H1 (cell line): Measurements from ENCODE around the gene SSBP3. TPM values are rescaled to one million over a fixed set of nuclear protein-coding genes. Genes with fewer than 3 reads are reported as not detected.

ENCODE experiments used
- CTCF ChIA-PET: fragments of 300-600 bp; sonication (Branson Sonifier 250); formaldehyde crosslinking; loops from one replicate; lab custom pipeline; 2021; ENCODE audit not compliant: partially characterized antibody; lab: Charles Lee
- POLR2A ChIA-PET: fragments of 300-600 bp; sonication (Branson Sonifier 250); formaldehyde crosslinking; loops from one replicate; lab custom pipeline; 2021; ENCODE audit warnings: inconsistent platforms; ENCODE audit not compliant: partially characterized antibody; lab: Charles Lee
- DNase-seq, 2 experiments: peaks; one replicate each; pipeline versions ENCODE4 v3.0.0 to v3.0.0-alpha.2; 2010 to 2022; ENCODE audit warnings: low spot score in 2 of 2, low read depth in 1 of 2, mixed read lengths in 1 of 2
- FAIRE-seq: peaks from 2 replicates; lab custom pipeline; 2011; peaks lifted over from hg19 to GRCh38; lab: Jason Lieb, UNC
- H2AFZ ChIP-seq: 2 replicates; pipeline ENCODE4 v1.8.1; 2012; ENCODE audit warnings: low read length, inconsistent platforms
- H2AK5ac ChIP-seq: 2 replicates; pipeline ENCODE4 v1.6.1; 2013; ENCODE audit warnings: low read depth, low read length
- H2BK120ac ChIP-seq: replicated peaks from 2 replicates; pipeline ENCODE3; 2013; ENCODE audit warnings: low read depth, low read length, inconsistent platforms
- H2BK12ac ChIP-seq: 2 replicates; pipeline ENCODE4 v1.6.1; 2013; ENCODE audit warnings: low read depth, low read length
- H2BK15ac ChIP-seq: 2 replicates; pipeline ENCODE4 v1.6.1; 2013; ENCODE audit warnings: low read length
- H2BK20ac ChIP-seq: 2 replicates; pipeline ENCODE4 v1.6.1; 2013; ENCODE audit warnings: low read length
- H2BK5ac ChIP-seq: 2 replicates; pipeline ENCODE4 v1.6.1; 2013; ENCODE audit warnings: low read depth, low read length
- H3K14ac ChIP-seq: 2 replicates; pipeline ENCODE4 v1.6.1; 2013; ENCODE audit warnings: inconsistent platforms; ENCODE audit not compliant: insufficient read length
- H3K18ac ChIP-seq: 2 replicates; pipeline ENCODE4 v1.6.1; 2013; ENCODE audit warnings: low read length; ENCODE audit errors: extremely low read depth
- H3K23ac ChIP-seq: 2 replicates; pipeline ENCODE4 v1.6.1; 2013; ENCODE audit warnings: inconsistent platforms; ENCODE audit not compliant: insufficient read length
- H3K23me2 ChIP-seq: 2 replicates; pipeline ENCODE4 v1.6.1; 2013; ENCODE audit warnings: low read depth, low read length
- H3K27ac ChIP-seq: 2 replicates; pipeline ENCODE4 v1.6.1; 2011; ENCODE audit warnings: low read depth, low read length, inconsistent platforms
- H3K27me3 ChIP-seq, 4 experiments: replicated peaks in 1 of 4; 1 replicate in 1 of 4; 2 replicates in 3 of 4; pipeline versions ENCODE4 v1.6.1 to v1.8.1; 2011 to 2013; ENCODE audit warnings: low read length in 3 of 4, mild to moderate bottlenecking in 3 of 4, inconsistent platforms in 2 of 4, mixed read lengths in 2 of 4, moderate library complexity in 1 of 4; ENCODE audit not compliant: control insufficient read depth in 3 of 4, insufficient read depth in 3 of 4; ENCODE audit errors: extremely low read depth in 1 of 4
- H3K36me3 ChIP-seq, 4 experiments: 2 replicates each; pipeline versions ENCODE4 v1.6.1 to v1.8.1; 2011 to 2013; ENCODE audit warnings: mild to moderate bottlenecking in 4 of 4, low read length in 3 of 4, moderate library complexity in 2 of 4, control low read depth in 1 of 4, inconsistent platforms in 1 of 4; ENCODE audit not compliant: insufficient read depth in 4 of 4, control insufficient read depth in 2 of 4
- H3K4ac ChIP-seq: replicated peaks from 2 replicates; pipeline ENCODE3; 2013; ENCODE audit warnings: low read length, low read depth, mixed read lengths, inconsistent platforms; ENCODE audit not compliant: insufficient read length
- H3K4me1 ChIP-seq, 4 experiments: replicated peaks in 1 of 4; 1 replicate in 1 of 4; 2 replicates in 3 of 4; pipeline versions ENCODE4 v1.6.1 to v1.8.1; 2011 to 2013; ENCODE audit warnings: low read length in 3 of 4, inconsistent platforms in 2 of 4, mixed read lengths in 1 of 4; ENCODE audit not compliant: insufficient read depth in 4 of 4, control insufficient read depth in 3 of 4
- H3K4me2 ChIP-seq, 2 experiments: 2 replicates each; pipeline versions ENCODE4 v1.6.1 to v1.8.1; 2011 to 2013; ENCODE audit warnings: low read depth in 2 of 2, low read length in 2 of 2, control low read depth in 1 of 2, inconsistent platforms in 1 of 2, mild to moderate bottlenecking in 1 of 2; ENCODE audit not compliant: insufficient read depth in 1 of 2
- H3K4me3 ChIP-seq, 4 experiments: fragments of 200-600, 300-600 bp in 1 of 4; sonication (generic), shearing (Covaris generic), sonication (Bioruptor Twin) in 1 of 4; 2 replicates each; pipeline versions ENCODE4 v1.5.1 to v1.8.1; 2011 to 2016; ENCODE audit warnings: low read length in 4 of 4, low read depth in 3 of 4, control low read depth in 2 of 4, inconsistent platforms in 2 of 4, mild to moderate bottlenecking in 2 of 4, mixed read lengths in 1 of 4, moderate library complexity in 1 of 4; ENCODE audit not compliant: insufficient read depth in 2 of 4; ENCODE audit errors: extremely low read depth in 1 of 4
- H3K56ac ChIP-seq: replicated peaks from 2 replicates; pipeline ENCODE3; 2013; ENCODE audit warnings: low read depth, mild to moderate bottlenecking, mixed read lengths, low read length, inconsistent platforms; ENCODE audit not compliant: insufficient read length
- H3K79me1 ChIP-seq: 2 replicates; pipeline ENCODE4 v1.6.1; 2013; ENCODE audit warnings: low read depth, low read length, control low read depth
- H3K79me2 ChIP-seq, 2 experiments: 2 replicates each; pipeline versions ENCODE4 v1.6.1 to v1.8.1; 2012 to 2013; ENCODE audit warnings: low read length in 2 of 2, mild to moderate bottlenecking in 2 of 2, inconsistent platforms in 1 of 2; ENCODE audit not compliant: insufficient read depth in 2 of 2, control insufficient read depth in 1 of 2
- H3K9ac ChIP-seq, 4 experiments: replicated peaks in 1 of 4; 1 replicate in 1 of 4; 2 replicates in 3 of 4; pipeline versions ENCODE4 v1.6.1 to v1.8.1; 2011 to 2013; ENCODE audit warnings: low read depth in 3 of 4, low read length in 3 of 4, control low read depth in 2 of 4, mild to moderate bottlenecking in 2 of 4, moderate library complexity in 2 of 4, inconsistent platforms in 1 of 4; ENCODE audit errors: extremely low read depth in 1 of 4
- H3K9me3 ChIP-seq, 2 experiments: 2 replicates each; pipeline versions ENCODE4 v1.6.1 to v1.8.1; 2012 to 2013; ENCODE audit warnings: mild to moderate bottlenecking in 2 of 2, moderate library complexity in 2 of 2, control low read depth in 1 of 2, inconsistent platforms in 1 of 2, low read depth in 1 of 2, low read length in 1 of 2, mixed read lengths in 1 of 2; ENCODE audit not compliant: insufficient read depth in 2 of 2
- H4K20me1 ChIP-seq, 2 experiments: replicated peaks in 1 of 2; 2 replicates each; pipeline versions ENCODE3 to v1.8.1; 2011 to 2013; ENCODE audit warnings: inconsistent platforms in 2 of 2, low read length in 2 of 2, mild to moderate bottlenecking in 1 of 2; ENCODE audit not compliant: insufficient read depth in 2 of 2, control insufficient read depth in 1 of 2
- H4K5ac ChIP-seq: 2 replicates; pipeline ENCODE4 v1.6.1; 2013; ENCODE audit warnings: low read length, low read depth, mixed read lengths, inconsistent platforms; ENCODE audit not compliant: insufficient read length
- H4K8ac ChIP-seq: 2 replicates; pipeline ENCODE4 v1.8.0; 2013; ENCODE audit warnings: mild to moderate bottlenecking, moderate library complexity, low read length, inconsistent platforms; ENCODE audit not compliant: insufficient read depth; ENCODE audit errors: extremely low read depth
- H4K91ac ChIP-seq: replicated peaks from 2 replicates; pipeline ENCODE3; 2013; ENCODE audit warnings: low read length, mixed read lengths, inconsistent platforms; ENCODE audit not compliant: insufficient read length
- CREB1 ChIP-seq: IDR thresholded peaks from 2 replicates; pipeline ENCODE4 v1.6.1; 2012; ENCODE audit warnings: inconsistent platforms
- CTCF ChIP-seq, 3 experiments: IDR thresholded peaks; 1 replicate in 2 of 3; 2 replicates in 1 of 3; pipeline versions ENCODE4 v1.5.1 to v1.6.1; 2011; ENCODE audit warnings: low read length in 3 of 3, mild to moderate bottlenecking in 3 of 3, inconsistent platforms in 2 of 3, low read depth in 1 of 3, moderate library complexity in 1 of 3; ENCODE audit not compliant: insufficient read depth in 1 of 3; ENCODE audit errors: control extremely low read depth in 1 of 3
- HDAC6 ChIP-seq: IDR thresholded peaks from one replicate; pipeline ENCODE4 v1.7.1; 2012; ENCODE audit warnings: low read depth, mild to moderate bottlenecking, inconsistent platforms, low read length, moderate library complexity
- MAFK ChIP-seq: IDR thresholded peaks from 2 replicates; pipeline ENCODE4 v1.6.1; 2012; ENCODE audit warnings: low read depth, mild to moderate bottlenecking, improper control_type of control experiment, low read length
- PHF8 ChIP-seq: fragments of 200-600 bp; sonication (generic); conservative IDR thresholded peaks from 2 replicates; pipeline ENCODE4 v1.7.1; 2012; ENCODE audit warnings: low read depth, mild to moderate bottlenecking, inconsistent platforms, low read length, moderate library complexity
- POLR2AphosphoS5 ChIP-seq: IDR thresholded peaks from 2 replicates; pipeline ENCODE4 v1.6.1; 2011; ENCODE audit warnings: low read depth, low read length
- RBBP5 ChIP-seq: IDR thresholded peaks from 2 replicates; pipeline ENCODE4 v1.7.1; 2012; ENCODE audit warnings: low read depth, mild to moderate bottlenecking, inconsistent platforms, low read length, moderate library complexity, borderline replicate concordance
- RFX5 ChIP-seq: IDR thresholded peaks from 2 replicates; pipeline ENCODE4 v1.6.1; 2011; ENCODE audit warnings: low read depth, low read length, improper control_type of control experiment, borderline replicate concordance
- SIRT6 ChIP-seq: IDR thresholded peaks from one replicate; pipeline ENCODE4 v1.7.1; 2012; ENCODE audit warnings: low read length, inconsistent platforms
- TAF7 ChIP-seq: optimal IDR thresholded peaks from 2 replicates; pipeline ENCODE3; 2011; ENCODE audit warnings: low read depth, mild to moderate bottlenecking, inconsistent platforms, low read length, moderate library complexity, borderline replicate concordance
- YY1 ChIP-seq: IDR thresholded peaks from 2 replicates; pipeline ENCODE4 v1.6.1; 2011; ENCODE audit warnings: low read depth, mild to moderate bottlenecking, low read length
- WGBS, 2 experiments: shearing (Covaris generic) in 1 of 2; methylation state at CpG; one replicate each; pipeline versions ENCODE4 v1.1.6 to v1.1.7; 2013 to 2015; ENCODE audit warnings: low lambda C conversion rate in 2 of 2, mixed read lengths in 2 of 2, inconsistent platforms in 1 of 2, low coverage in 1 of 2, missing lambda C conversion rate in 1 of 2; ENCODE audit not compliant: insufficient replicate concordance in 2 of 2, insufficient coverage in 1 of 2, insufficient read length in 1 of 2; ENCODE audit errors: extremely low coverage in 1 of 2, missing lambda C conversion rate in 1 of 2; 5-methylcytosine and 5-hydroxymethylcytosine counted together
- polyA plus RNA-seq, 7 experiments: library from polyadenylated mRNA; depleted of rRNA in 3 of 7; stranded (reverse) in 5 of 7; unstranded in 2 of 7; fragments of >200 nt in 5 of 7; fragments of 200-250 nt in 2 of 7; gene quantifications; 1 replicate in 5 of 7; 2 replicates in 1 of 7; 4 replicates in 1 of 7; pipeline versions ENCODE4 v1.2.1 to v1.2.3, GENCODE V29; 2011 to 2013; ENCODE audit warnings: missing spikeins in 2 of 7, mixed read lengths in 2 of 7
- total RNA-seq: library from RNA; stranded (reverse); fragmentation: NEBNext Ultra II Directional; extraction: Animal tissue kit (Norgen Biotek cat#: 25700); gene quantifications from 2 replicates; pipeline ENCODE4 v1.2.1, GENCODE V29; 2021

SSBP3 gene
- total and polyA plus RNA-seq, 2 of the 8 experiments (the other 6 are each of a cell fraction or from before 2014, with no cell fraction given), result 99.7 to 133 TPM

GRCh38 chr1:54339126-54339525 lies 67.1 kb downstream of the SSBP3 start:
- Histone ChIP-seq H4K8ac (no peak overlapping the region), H3K4ac (no peak overlapping the region), H4K5ac (no peak overlapping the region), H3K79me1 (peaks cover 28% of the 10 kb centered on the region), H3K9me3 (no peaks in the 10 kb centered on the region), H2BK5ac (no peak overlapping the region), H3K4me1 (peaks cover 18 to 33% (median 27%) of the 10 kb centered on the region in 4 experiments), H2AK5ac (no peak overlapping the region), H2BK120ac (no peak overlapping the region), H3K36me3 (0 out of 8 replicates have a peak, but pooled peaks cover 0 to 3% (median 1%) of the 10 kb centered on the region in 4 experiments), H4K20me1 (peaks cover 10 to 33% of the 10 kb centered on the region in 2 experiments), H2AFZ (no peak overlapping the region), H3K4me3 (no peak overlapping the region), H3K27ac (no peak overlapping the region), H3K14ac (no peak overlapping the region), H3K4me2 (no peak overlapping the region), H3K79me2 (peaks cover 5 to 98% of the 10 kb centered on the region in 2 experiments), H3K23me2 (no peaks in the 10 kb centered on the region), H3K9ac (no peak overlapping the region), H4K91ac (no peak overlapping the region), H3K18ac (no peak overlapping the region), H2BK15ac (no peak overlapping the region), H3K23ac (no peak overlapping the region), H3K27me3 (no peaks in the 10 kb centered on the region), H3K56ac (no peak overlapping the region), H2BK12ac (no peak overlapping the region), H2BK20ac (no peak overlapping the region)
- FAIRE-seq (no peak), DNase-seq (no peak)
- TF ChIP-seq TAF7 (no peak), MAFK (no peak), CTCF (IDR thresholded peaks at IDR 0.05; ENCODE audit: control extremely low read depth in 1 of 3, insufficient read depth in 1 of 3, low read depth in 1 of 3, low read length in 3 of 3) (no peak), POLR2AphosphoS5 (no peak), RBBP5 (no peak), RFX5 (no peak), YY1 (no peak), PHF8 (no peak), CREB1 (no peak), HDAC6 (no peak), SIRT6 (no peak)
- POLR2A ChIA-PET, result interaction anchor here (1.0 to 1.4 kb wide), 5 partner anchors 12 to 68 kb away, joined by 3 to 6 read pairs (median 3); no protein-coding TSS in a partner anchor
- CTCF ChIA-PET, result interaction anchor here (0.6 to 2.0 kb wide), 3 partner anchors 18 to 83 kb away, joined by 3 to 7 read pairs (median 3); no protein-coding TSS in a partner anchor
- WGBS, 2 experiments, result 97% methylated on average over 2 of the region's 2 CpGs; no CpG with 5 or more reads in 1 of the 2 experiments
